Chondrocyte (in vitro differentiated cells): Measurements from ENCODE around the gene ZBTB12. TPM values are rescaled to one million over a fixed set of nuclear protein-coding genes. Genes with fewer than 3 reads are reported as not detected.
A peak's percentile ranks its signal among the peaks of the same experiment; 100 is the strongest.

Experiments used
- DNase-seq: peaks from one replicate; pipeline ENCODE4 v3.0.0; 2021; ENCODE audit warnings: mixed read lengths, low spot score
- H3K27ac Mint-ChIP-seq: one replicate; pipeline ENCODE4 v1.8.0; 2021; ENCODE audit warnings: mild to moderate bottlenecking, moderate library complexity, mixed read lengths; ENCODE audit not compliant: unreplicated experiment
- H3K27me3 Mint-ChIP-seq: 2 replicates; pipeline ENCODE4 v1.8.0; 2021; ENCODE audit warnings: low read depth, mixed read lengths
- H3K36me3 Mint-ChIP-seq: 2 replicates; pipeline ENCODE4 v1.8.0; 2021; ENCODE audit warnings: low read depth, mixed read lengths
- H3K4me1 Mint-ChIP-seq: 2 replicates; pipeline ENCODE4 v1.8.0; 2021; ENCODE audit warnings: low read depth, mild to moderate bottlenecking, mixed read lengths
- H3K4me3 Mint-ChIP-seq: one replicate; pipeline ENCODE4 v1.8.0; 2021; ENCODE audit warnings: mild to moderate bottlenecking, moderate library complexity, mixed read lengths; ENCODE audit not compliant: unreplicated experiment
- H3K9me3 Mint-ChIP-seq: 2 replicates; pipeline ENCODE4 v1.8.0; 2021; ENCODE audit warnings: low read depth, mixed read lengths
- total RNA-seq: library from RNA; stranded (reverse); gene quantifications from 3 replicates; pipeline ENCODE4 v1.2.1, GENCODE V29; 2021
- TF ChIP-seq, protein P1 (sequence below): fragments of 200-600 bp; sonication (generic); IDR thresholded peaks from 2 replicates; pipeline ENCODE4 v1.5.0; 2021; ENCODE audit warnings: antibody characterized with exemption, mild to moderate bottlenecking, moderate library complexity

ZBTB12 gene
- total RNA-seq, 1 donor from 2014 or later: 6.7 TPM

GRCh38 chr6:31899882-31900722 is 1.8 kb downstream of the ZBTB12 start:
- Mint-ChIP-seq H3K27me3 (no peaks in the 10 kb centered on the region), H3K9me3 (no peaks in the 10 kb centered on the region), H3K4me1 (peaks cover 34% of the 10 kb centered on the region), H3K4me3 (no peak overlapping the region), H3K36me3 (no peaks in the 10 kb centered on the region), H3K27ac (no peak overlapping the region)
- TF ChIP-seq, protein P1, sequence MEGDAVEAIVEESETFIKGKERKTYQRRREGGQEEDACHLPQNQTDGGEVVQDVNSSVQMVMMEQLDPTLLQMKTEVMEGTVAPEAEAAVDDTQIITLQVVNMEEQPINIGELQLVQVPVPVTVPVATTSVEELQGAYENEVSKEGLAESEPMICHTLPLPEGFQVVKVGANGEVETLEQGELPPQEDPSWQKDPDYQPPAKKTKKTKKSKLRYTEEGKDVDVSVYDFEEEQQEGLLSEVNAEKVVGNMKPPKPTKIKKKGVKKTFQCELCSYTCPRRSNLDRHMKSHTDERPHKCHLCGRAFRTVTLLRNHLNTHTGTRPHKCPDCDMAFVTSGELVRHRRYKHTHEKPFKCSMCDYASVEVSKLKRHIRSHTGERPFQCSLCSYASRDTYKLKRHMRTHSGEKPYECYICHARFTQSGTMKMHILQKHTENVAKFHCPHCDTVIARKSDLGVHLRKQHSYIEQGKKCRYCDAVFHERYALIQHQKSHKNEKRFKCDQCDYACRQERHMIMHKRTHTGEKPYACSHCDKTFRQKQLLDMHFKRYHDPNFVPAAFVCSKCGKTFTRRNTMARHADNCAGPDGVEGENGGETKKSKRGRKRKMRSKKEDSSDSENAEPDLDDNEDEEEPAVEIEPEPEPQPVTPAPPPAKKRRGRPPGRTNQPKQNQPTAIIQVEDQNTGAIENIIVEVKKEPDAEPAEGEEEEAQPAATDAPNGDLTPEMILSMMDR: no peak
- DNase-seq: no peak

DNA sequence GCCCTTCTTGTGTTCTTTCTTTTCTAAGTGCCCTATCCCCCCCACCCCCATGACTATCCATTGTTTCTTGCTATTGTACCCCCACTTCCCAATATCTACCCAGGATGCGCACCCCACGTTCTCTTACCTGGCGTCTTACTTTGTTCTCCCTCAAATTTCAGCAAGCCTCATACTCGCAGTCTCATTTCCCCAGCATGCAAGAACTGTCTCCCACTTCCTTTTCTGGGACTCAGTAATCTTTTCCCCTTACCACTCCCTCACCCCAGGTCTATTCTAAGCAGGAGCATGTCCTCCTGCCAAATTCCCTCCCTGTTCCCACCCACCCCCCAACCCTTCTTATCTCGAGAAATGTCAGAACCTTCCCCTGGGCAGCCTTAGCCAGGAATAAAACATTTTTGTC is 2.7 kb downstream of the ZBTB12 start:
- Mint-ChIP-seq H3K27ac (peak overlapping the region; percentile 63), H3K4me1 (peaks cover 34% of the 10 kb centered on the region), H3K9me3 (no peaks in the 10 kb centered on the region), H3K36me3 (peaks cover 1% of the 10 kb centered on the region), H3K27me3 (no peaks in the 10 kb centered on the region), H3K4me3 (no peak overlapping the region)
- no peak for DNase-seq
- TF ChIP-seq, protein P1: no peak

DNA sequence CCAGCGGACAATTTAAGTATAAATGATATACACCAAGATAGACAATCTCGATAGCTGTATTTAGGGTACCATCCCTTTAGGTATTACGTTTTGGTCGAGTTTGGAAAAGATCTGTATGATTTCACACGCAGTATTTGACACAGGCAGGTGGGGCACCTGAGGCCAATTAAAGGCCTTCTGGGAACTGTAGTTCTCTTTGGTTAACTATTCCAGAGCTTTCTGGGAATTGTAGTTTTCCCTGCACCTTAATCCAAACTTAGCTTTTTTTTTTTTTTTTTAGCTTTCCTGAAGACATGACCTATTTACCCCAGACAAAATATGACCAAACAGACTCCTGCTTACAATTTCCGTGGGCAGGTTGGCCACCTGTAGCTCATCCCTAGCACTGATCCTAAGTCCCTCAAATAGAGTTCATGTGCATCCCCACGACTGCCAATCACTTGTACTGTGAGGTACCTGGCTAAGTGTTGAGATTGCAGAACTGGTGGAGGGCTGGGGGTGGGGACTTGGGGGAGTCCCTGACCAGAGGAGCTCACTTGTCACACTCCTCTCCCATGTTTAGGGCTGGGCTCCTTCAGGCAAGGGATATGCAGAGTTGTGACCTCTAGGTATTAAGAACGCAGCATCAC is 3.4 kb downstream of the ZBTB12 start:
- Mint-ChIP-seq H3K9me3 (no peaks in the 10 kb centered on the region), H3K36me3 (peaks cover 1% of the 10 kb centered on the region), H3K4me3 (peak overlapping the region; percentile 96), H3K27ac (peak overlapping the region; percentile 91), H3K27me3 (no peaks in the 10 kb centered on the region), H3K4me1 (peaks cover 34% of the 10 kb centered on the region)
- DNase-seq: no peak
- TF ChIP-seq, protein P1: no peak

- Mint-ChIP-seq H3K27ac (peak within 1 kb of the TSS; percentile 91), H3K27me3 (no peaks in the 10 kb centered on the region), H3K4me1 (peaks cover 31% of the 10 kb centered on the region), H3K36me3 (peaks cover 1% of the 10 kb centered on the region), H3K4me3 (peak within 1 kb of the TSS; percentile 96), H3K9me3 (no peaks in the 10 kb centered on the region)
- no peak for DNase-seq
- TF ChIP-seq, protein P1: no peak
These were observed 4.1 kb downstream of the ZBTB12 start, which contains the start of gene EHMT2 for GRCh38 chr6:31897612-31898382. Gene EHMT2 (minus strand): TSS chr6:31897698. CDS start chr6:31897677, 21 bp downstream.
